Gastroesophageal sphincter (tissue), 3 donors: ENCODE data around the gene LPO.

ENCODE experiments used
- CTCF ChIP-seq, 4 experiments: fragments of 200-600 bp in 2 of 4; fragments of 450-650 bp in 2 of 4; sonication (generic) in 1 of 4; IDR thresholded peaks; one replicate each; pipeline ENCODE4 v1.5.1; 2017 to 2019; ENCODE audit warnings: antibody characterized with exemption in 4 of 4, mild to moderate bottlenecking in 2 of 4, moderate library complexity in 2 of 4
- EP300 ChIP-seq: sonication (generic); formaldehyde crosslinking; IDR thresholded peaks from one replicate; pipeline ENCODE4 v1.6.1; 2017; ENCODE audit warnings: antibody characterized with exemption, mild to moderate bottlenecking
- POLR2A ChIP-seq, 2 donors: fragments of 450-650 bp; IDR thresholded peaks; one replicate each; pipeline ENCODE4 v1.6.1; 2017; ENCODE audit warnings: antibody characterized with exemption in 2 of 2, mild to moderate bottlenecking in 2 of 2, moderate library complexity in 1 of 2
- POLR2AphosphoS5 ChIP-seq: sonication (generic); formaldehyde crosslinking; IDR thresholded peaks from one replicate; pipeline ENCODE4 v1.6.1; 2017; ENCODE audit warnings: antibody characterized with exemption

GRCh38 chr17:58311429-58311894 lies 73.1 kb downstream of the LPO start:
- TF ChIP-seq POLR2A (IDR thresholded peaks at IDR 0.05): no peak
- no peak for TF ChIP-seq CTCF (IDR thresholded peaks at IDR 0.05)
- no peak for TF ChIP-seq EP300
- TF ChIP-seq POLR2AphosphoS5: no peak
